GM12865 (cell line): Measurements from ENCODE around the gene MT1B.

Experiments used
- DNase-seq: peaks from one replicate; pipeline ENCODE4 v3.0.0; 2010; ENCODE audit warnings: low read depth
- H3K4me3 ChIP-seq: 2 replicates; pipeline ENCODE4 v1.5.1; 2011; ENCODE audit warnings: mild to moderate bottlenecking, low read depth, low read length, control low read depth
- TF ChIP-seq, protein P1 (sequence below): IDR thresholded peaks from 2 replicates; pipeline ENCODE4 v1.5.1; 2011; ENCODE audit warnings: low read length, control low read depth, low read depth, inconsistent platforms; ENCODE audit not compliant: insufficient read depth; ENCODE audit errors: missing control alignments

Gene MT1B

DNA sequence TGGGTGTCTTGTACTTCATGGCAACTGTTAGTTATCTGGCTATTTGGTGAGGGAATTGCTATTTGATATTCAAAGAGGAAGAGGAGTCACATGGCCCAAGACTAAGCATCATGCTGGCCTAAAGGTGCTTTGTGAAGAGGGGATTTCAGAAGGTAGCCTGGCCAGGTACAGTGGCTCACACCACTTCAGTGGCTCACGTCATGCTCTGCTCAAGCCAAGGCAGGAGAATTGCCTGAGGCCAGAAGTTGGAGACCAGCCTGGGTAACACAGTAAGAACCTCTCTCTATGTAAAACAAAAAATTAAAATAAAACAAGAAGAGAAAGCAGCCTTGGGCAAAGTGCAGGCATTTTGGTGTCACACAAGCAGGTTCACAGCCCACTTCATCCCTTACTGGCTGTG is 6.4 kb upstream of the MT1B start:
- H3K4me3 ChIP-seq = no peak overlapping the region
- TF ChIP-seq, protein P1, sequence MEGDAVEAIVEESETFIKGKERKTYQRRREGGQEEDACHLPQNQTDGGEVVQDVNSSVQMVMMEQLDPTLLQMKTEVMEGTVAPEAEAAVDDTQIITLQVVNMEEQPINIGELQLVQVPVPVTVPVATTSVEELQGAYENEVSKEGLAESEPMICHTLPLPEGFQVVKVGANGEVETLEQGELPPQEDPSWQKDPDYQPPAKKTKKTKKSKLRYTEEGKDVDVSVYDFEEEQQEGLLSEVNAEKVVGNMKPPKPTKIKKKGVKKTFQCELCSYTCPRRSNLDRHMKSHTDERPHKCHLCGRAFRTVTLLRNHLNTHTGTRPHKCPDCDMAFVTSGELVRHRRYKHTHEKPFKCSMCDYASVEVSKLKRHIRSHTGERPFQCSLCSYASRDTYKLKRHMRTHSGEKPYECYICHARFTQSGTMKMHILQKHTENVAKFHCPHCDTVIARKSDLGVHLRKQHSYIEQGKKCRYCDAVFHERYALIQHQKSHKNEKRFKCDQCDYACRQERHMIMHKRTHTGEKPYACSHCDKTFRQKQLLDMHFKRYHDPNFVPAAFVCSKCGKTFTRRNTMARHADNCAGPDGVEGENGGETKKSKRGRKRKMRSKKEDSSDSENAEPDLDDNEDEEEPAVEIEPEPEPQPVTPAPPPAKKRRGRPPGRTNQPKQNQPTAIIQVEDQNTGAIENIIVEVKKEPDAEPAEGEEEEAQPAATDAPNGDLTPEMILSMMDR = no peak
- no peak for DNase-seq

- no peak for DNase-seq
- no peak overlapping the region for H3K4me3 ChIP-seq
- TF ChIP-seq, protein P1 = no peak
Measured at GRCh38 chr16:56645838-56646237, 5.8 kb upstream of the MT1B start.

GRCh38 chr16:56647641-56648431 is 3.9 kb upstream of the MT1B start:
- no peak for DNase-seq
- TF ChIP-seq, protein P1 = no peak
- H3K4me3 ChIP-seq = no peak overlapping the region

DNA sequence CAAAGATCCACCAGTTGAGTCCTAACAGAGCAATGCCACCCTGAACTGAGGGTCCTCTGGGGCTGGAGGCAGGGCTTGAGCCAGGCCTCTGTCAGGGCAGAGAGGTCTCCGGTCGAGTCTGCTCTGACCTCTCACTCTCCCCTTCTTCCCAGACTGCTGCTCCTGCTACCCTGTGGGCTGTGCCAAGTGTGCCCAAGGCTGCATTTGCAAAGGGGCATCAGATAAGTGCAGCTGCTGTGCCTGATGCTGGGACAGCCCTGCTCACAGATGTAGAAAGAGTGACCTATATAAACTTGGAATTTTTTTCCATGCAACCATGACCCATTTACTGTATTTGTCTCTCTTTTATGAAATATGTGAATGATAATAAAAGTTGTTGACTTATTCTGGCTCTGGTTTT is 2.4 kb upstream of the MT1B start:
- TF ChIP-seq, protein P1 = no peak
- no peak overlapping the region for H3K4me3 ChIP-seq
- DNase-seq = no peak

- DNase-seq = no peak
Measured at GRCh38 chr16:56649820-56650219, 1.9 kb upstream of the MT1B start.

DNA sequence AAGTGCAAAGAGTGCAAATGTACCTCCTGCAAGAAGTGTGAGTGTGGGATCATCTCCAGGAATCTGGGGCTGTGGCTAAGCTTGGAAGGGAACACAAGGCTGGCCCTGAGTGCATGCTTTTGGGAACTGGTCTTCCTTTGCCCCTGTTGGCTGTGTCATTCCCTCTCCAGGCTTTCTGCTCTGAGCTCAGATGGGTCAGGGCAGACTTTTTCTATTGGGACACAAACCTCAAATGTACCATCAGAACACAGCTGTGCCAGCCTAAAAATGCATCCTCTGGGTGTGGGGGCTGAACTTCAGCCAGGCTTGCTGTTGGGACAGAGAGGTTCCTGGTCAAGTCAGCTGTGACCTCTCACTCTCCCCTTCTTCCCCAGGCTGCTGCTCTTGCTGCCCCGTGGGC is 914 bp downstream of the MT1B start:
- no peak for DNase-seq
- H3K4me3 ChIP-seq = no peak overlapping the region
- TF ChIP-seq, protein P1 = no peak

More at GRCh38 chr16:56649820-56650219, 1.9 kb upstream of the MT1B start:
- H3K4me3 ChIP-seq = no peak overlapping the region
- TF ChIP-seq, protein P1 = no peak

DNA sequence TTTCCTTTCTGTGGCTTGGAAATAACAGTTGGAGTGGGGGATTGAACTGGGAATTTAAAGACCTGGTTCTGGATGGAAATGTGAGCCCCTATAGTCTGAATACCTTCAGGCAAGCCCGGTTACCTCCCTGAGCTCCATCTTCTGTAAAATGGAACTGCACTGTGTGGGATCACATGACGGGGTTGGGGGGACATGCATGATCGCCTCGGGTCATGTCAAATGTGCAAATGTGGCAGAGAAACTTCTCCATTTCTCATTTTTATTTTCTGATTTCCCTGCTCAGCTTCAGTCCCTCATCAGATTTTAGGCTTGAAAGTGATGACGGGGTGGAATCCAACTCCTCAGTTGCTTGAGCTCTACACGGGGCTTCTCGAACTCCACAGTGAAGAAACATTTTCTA is 1.5 kb downstream of the MT1B start:
- no peak for DNase-seq
- no peak overlapping the region for H3K4me3 ChIP-seq
- TF ChIP-seq, protein P1 = no peak
